IPS-18c (cell line): ENCODE measurements around the gene PIGS.

ENCODE experiments used
- H3K4me3 ChIP-seq: 2 replicates; pipeline ENCODE4 v1.7.0; 2013; ENCODE audit warnings: low read depth, mild to moderate bottlenecking, low read length, moderate library complexity; ENCODE audit not compliant: insufficient read depth
- H3K9me3 ChIP-seq: one replicate; pipeline ENCODE4 v1.6.1; 2013; ENCODE audit warnings: mild to moderate bottlenecking, low read length, moderate library complexity; ENCODE audit not compliant: control insufficient read depth, insufficient read depth

The PIGS gene

GRCh38 chr17:28505986-28506665 is 65.2 kb downstream of the PIGS start, which contains the start of gene FOXN1:
FOXN1 (plus strand) TSS chr17:28506348; CDS start chr17:28523970, 17,622 bp downstream.
- Histone ChIP-seq H3K4me3 (no peak within 1 kb of the TSS), H3K9me3 (peaks cover 3% of the 10 kb centered on the region)

DNA sequence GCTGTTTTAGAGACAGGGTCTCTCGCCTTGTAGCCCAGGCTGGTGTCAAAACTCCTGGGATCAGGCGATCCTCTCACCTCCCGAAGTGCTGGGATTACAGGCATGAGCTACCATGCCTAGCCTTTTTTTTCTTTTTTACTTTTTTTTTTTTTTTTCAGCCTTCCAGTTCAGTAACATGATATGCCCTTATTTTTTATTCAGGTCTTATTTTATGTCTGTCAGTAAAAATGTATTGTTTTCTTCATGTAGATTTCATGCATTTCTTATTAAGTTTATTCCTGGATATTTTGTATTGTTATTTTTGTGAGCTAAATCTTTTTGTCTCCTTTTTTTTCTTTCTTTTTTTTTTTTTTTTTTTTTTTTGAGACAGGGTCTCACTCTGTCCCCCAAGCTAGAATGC is 67.9 kb downstream of the PIGS start:
- Histone ChIP-seq H3K9me3 (no peaks in the 10 kb centered on the region), H3K4me3 (no peak overlapping the region)
